ENCODE results near the gene ARMC8. TPM values are rescaled to one million over a fixed set of nuclear protein-coding genes. Genes with fewer than 3 reads are reported as not detected.

Gene ARMC8
- total and polyA plus RNA-seq, 2 of the 8 experiments (the other 6 are each of a cell fraction or from before 2014, with no cell fraction given), result 47.3 to 58.5 TPM

DNA sequence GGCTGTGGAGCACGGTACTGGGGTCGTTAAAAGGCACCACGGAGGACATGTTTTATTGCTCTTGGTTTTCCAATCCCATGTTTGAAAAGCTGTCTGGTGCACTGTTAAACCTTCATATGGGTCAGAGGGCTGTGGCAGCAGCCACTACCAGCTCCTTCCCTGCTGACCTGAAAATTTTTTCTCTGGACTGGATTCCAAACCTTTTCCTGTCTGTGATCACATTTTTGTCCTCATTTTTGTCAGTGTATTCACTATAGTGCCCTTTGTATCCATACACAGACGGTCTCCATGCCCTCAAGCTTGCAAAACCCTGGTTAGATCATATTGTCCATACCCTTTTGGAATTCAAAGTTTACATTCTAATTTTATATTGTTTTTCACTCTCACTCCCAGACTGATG, 72.0 kb downstream of the ARMC8 start:
- no peak overlapping the region for H2BK5ac ChIP-seq (ENCODE audit: low read depth, low read length)
- no peak overlapping the region for H2AFZ ChIP-seq (ENCODE audit: low read length)
- no peaks in the 10 kb centered on the region for H3K79me2 ChIP-seq (ENCODE audit: control insufficient read depth in 1 of 2, insufficient read depth in 2 of 2, low read length in 2 of 2)
- no peak overlapping the region for H2BK20ac ChIP-seq (ENCODE audit: low read length)
- H2AK5ac ChIP-seq (ENCODE audit: low read depth, low read length), result no peak overlapping the region
- no peaks in the 10 kb centered on the region for H4K20me1 ChIP-seq (replicated peaks in 1 of 2; ENCODE audit: control insufficient read depth in 1 of 2, insufficient read depth in 2 of 2, low read length in 2 of 2)
- no peaks in the 10 kb centered on the region for H3K79me1 ChIP-seq (ENCODE audit: low read depth, low read length)
- TF ChIP-seq JUND (IDR thresholded peaks at IDR 0.05; ENCODE audit: low read length), result no peak
- TF ChIP-seq, protein P1, sequence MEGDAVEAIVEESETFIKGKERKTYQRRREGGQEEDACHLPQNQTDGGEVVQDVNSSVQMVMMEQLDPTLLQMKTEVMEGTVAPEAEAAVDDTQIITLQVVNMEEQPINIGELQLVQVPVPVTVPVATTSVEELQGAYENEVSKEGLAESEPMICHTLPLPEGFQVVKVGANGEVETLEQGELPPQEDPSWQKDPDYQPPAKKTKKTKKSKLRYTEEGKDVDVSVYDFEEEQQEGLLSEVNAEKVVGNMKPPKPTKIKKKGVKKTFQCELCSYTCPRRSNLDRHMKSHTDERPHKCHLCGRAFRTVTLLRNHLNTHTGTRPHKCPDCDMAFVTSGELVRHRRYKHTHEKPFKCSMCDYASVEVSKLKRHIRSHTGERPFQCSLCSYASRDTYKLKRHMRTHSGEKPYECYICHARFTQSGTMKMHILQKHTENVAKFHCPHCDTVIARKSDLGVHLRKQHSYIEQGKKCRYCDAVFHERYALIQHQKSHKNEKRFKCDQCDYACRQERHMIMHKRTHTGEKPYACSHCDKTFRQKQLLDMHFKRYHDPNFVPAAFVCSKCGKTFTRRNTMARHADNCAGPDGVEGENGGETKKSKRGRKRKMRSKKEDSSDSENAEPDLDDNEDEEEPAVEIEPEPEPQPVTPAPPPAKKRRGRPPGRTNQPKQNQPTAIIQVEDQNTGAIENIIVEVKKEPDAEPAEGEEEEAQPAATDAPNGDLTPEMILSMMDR (IDR thresholded peaks at IDR 0.05; ENCODE audit: control extremely low read depth in 1 of 3, insufficient read depth in 1 of 3, low read depth in 1 of 3, low read length in 3 of 3), result no peak
- TF ChIP-seq TBP (IDR thresholded peaks at IDR 0.05; ENCODE audit: low read depth, low read length), result no peak
- no peak for TF ChIP-seq KDM1A (IDR thresholded peaks at IDR 0.05; ENCODE audit: borderline replicate concordance, low read length)
- TF ChIP-seq HDAC2 (IDR thresholded peaks at IDR 0.05; ENCODE audit: borderline replicate concordance in 1 of 2, low read depth in 2 of 2, low read length in 2 of 2), result no peak
- no peak for TF ChIP-seq RFX5 (IDR thresholded peaks at IDR 0.05; ENCODE audit: borderline replicate concordance, low read depth, low read length)
- no peak for TF ChIP-seq KDM5A (IDR thresholded peaks at IDR 0.05; ENCODE audit: low read length)
- no peak for TF ChIP-seq SP4 (IDR thresholded peaks at IDR 0.05; ENCODE audit: low read length)
- TF ChIP-seq RAD21 (IDR thresholded peaks at IDR 0.05 in 1 of 2, conservative IDR thresholded peaks at IDR 0.05 in 1 of 2; ENCODE audit: low read depth in 2 of 2, low read length in 2 of 2), result no peak
- no peak for TF ChIP-seq JUN (IDR thresholded peaks at IDR 0.05; ENCODE audit: low read depth, low read length)
- H3K4me3 ChIP-seq (ENCODE audit: extremely low read depth in 1 of 4, insufficient read depth in 2 of 4, low read depth in 3 of 4, low read length in 4 of 4), result no peak overlapping the region
- no peak overlapping the region for H4K91ac ChIP-seq (replicated peaks; ENCODE audit: insufficient read length, low read length)
- no peaks in the 10 kb centered on the region for H3K27me3 ChIP-seq (replicated peaks in 1 of 4; ENCODE audit: control insufficient read depth in 3 of 4, extremely low read depth in 1 of 4, insufficient read depth in 3 of 4, low read length in 3 of 4)
- H3K18ac ChIP-seq (ENCODE audit: extremely low read depth, low read length), result no peak overlapping the region
- H3K14ac ChIP-seq (ENCODE audit: insufficient read length), result no peak overlapping the region
- no peak for FAIRE-seq
- no peak overlapping the region for H3K23ac ChIP-seq (ENCODE audit: insufficient read length)
- H3K4me2 ChIP-seq (ENCODE audit: insufficient read depth in 1 of 2, low read depth in 2 of 2, low read length in 2 of 2), result no peak overlapping the region
- no peak overlapping the region for H3K27ac ChIP-seq (ENCODE audit: low read depth, low read length)
- H4K8ac ChIP-seq (ENCODE audit: extremely low read depth, insufficient read depth, low read length), result no peak overlapping the region
- H3K9me3 ChIP-seq (ENCODE audit: insufficient read depth in 2 of 2, low read depth in 1 of 2, low read length in 1 of 2), result no peaks in the 10 kb centered on the region
- no peak overlapping the region for H2BK15ac ChIP-seq (ENCODE audit: low read length)
- H3K9ac ChIP-seq (replicated peaks in 1 of 4; ENCODE audit: extremely low read depth in 1 of 4, low read depth in 3 of 4, low read length in 3 of 4), result no peak overlapping the region
- no peaks in the 10 kb centered on the region for H3K23me2 ChIP-seq (ENCODE audit: low read depth, low read length)
- DNase-seq (ENCODE audit: low read depth in 1 of 2, low spot score in 2 of 2), result no peak
- no peak overlapping the region for H2BK12ac ChIP-seq (ENCODE audit: low read depth, low read length)
- POLR2A ChIA-PET (ENCODE audit: partially characterized antibody), result no interaction called here
- CTCF ChIA-PET (ENCODE audit: partially characterized antibody), result interaction anchor here (0.9 to 1.8 kb wide), 2 partner anchors 141 to 167 kb away, joined by 4 to 7 read pairs; no protein-coding TSS in a partner anchor
- no peak overlapping the region for H2BK120ac ChIP-seq (replicated peaks; ENCODE audit: low read depth, low read length)
- H4K5ac ChIP-seq (ENCODE audit: insufficient read length, low read depth, low read length), result no peak overlapping the region
- H3K36me3 ChIP-seq (ENCODE audit: control insufficient read depth in 2 of 4, insufficient read depth in 4 of 4, low read length in 3 of 4), result peaks cover 0 to 5% (median 2%) of the 10 kb centered on the region in 4 experiments; a peak in 2 of 8 replicates
- 95% methylated on average over 4 of the region's 4 CpGs; no CpG with 5 or more reads in 1 of the 2 experiments for WGBS, 2 experiments (ENCODE audit: extremely low coverage in 1 of 2, insufficient coverage in 1 of 2, insufficient read length in 1 of 2, insufficient replicate concordance in 2 of 2, low coverage in 1 of 2, low lambda C conversion rate in 2 of 2, missing lambda C conversion rate in 1 of 2)
- no peak overlapping the region for H3K56ac ChIP-seq (replicated peaks; ENCODE audit: insufficient read length, low read depth, low read length)
- no peaks in the 10 kb centered on the region for H3K4me1 ChIP-seq (replicated peaks in 1 of 4; ENCODE audit: control insufficient read depth in 3 of 4, insufficient read depth in 4 of 4, low read length in 3 of 4)
- no peak overlapping the region for H3K4ac ChIP-seq (replicated peaks; ENCODE audit: insufficient read length, low read depth, low read length)

Measured in H1 (cell line).